Progenitor cell of endocrine pancreas (in vitro differentiated cells): Measurements from ENCODE around the gene SUN3. TPM values are rescaled to one million over a fixed set of nuclear protein-coding genes. Genes with fewer than 3 reads are reported as not detected.

Experiments
- DNase-seq: peaks from one replicate; pipeline ENCODE4 v3.0.0; 2021; ENCODE audit warnings: low spot score; ENCODE audit not compliant: unreplicated experiment
- H3K27ac Mint-ChIP-seq: 2 replicates; pipeline ENCODE4 v1.8.0; 2021; ENCODE audit warnings: mild to moderate bottlenecking, moderate library complexity, mixed read lengths
- H3K27me3 Mint-ChIP-seq: 2 replicates; pipeline ENCODE4 v1.8.0; 2021; ENCODE audit warnings: mixed read lengths
- H3K36me3 Mint-ChIP-seq: 2 replicates; pipeline ENCODE4 v1.8.0; 2022; ENCODE audit warnings: mixed read lengths; ENCODE audit not compliant: insufficient read depth
- H3K4me1 Mint-ChIP-seq: 2 replicates; pipeline ENCODE4 v1.8.0; 2021; ENCODE audit warnings: low read depth, mixed read lengths
- H3K4me3 Mint-ChIP-seq: 2 replicates; pipeline ENCODE4 v1.8.0; 2021; ENCODE audit warnings: low read depth, mild to moderate bottlenecking, moderate library complexity, mixed read lengths
- H3K9me3 Mint-ChIP-seq: 2 replicates; pipeline ENCODE4 v1.8.0; 2021; ENCODE audit warnings: low read depth, mixed read lengths
- CTCF ChIP-seq: fragments of 200-600 bp; sonication (generic); IDR thresholded peaks from one replicate; pipeline ENCODE4 v1.5.0; 2021; ENCODE audit warnings: antibody characterized with exemption, mild to moderate bottlenecking; ENCODE audit not compliant: unreplicated experiment
- long read RNA-seq: library from polyadenylated mRNA; unstranded; transcript quantifications from one replicate; pipeline ENCODE4 v2.0.0, GENCODE V29; 2020
- total RNA-seq: library from RNA; stranded (reverse); gene quantifications from 2 replicates; pipeline ENCODE4 v1.2.1, GENCODE V29; 2021

Gene SUN3
- total RNA-seq: not detected in 2 replicates
- long read RNA-seq: 0 reads

DNA sequence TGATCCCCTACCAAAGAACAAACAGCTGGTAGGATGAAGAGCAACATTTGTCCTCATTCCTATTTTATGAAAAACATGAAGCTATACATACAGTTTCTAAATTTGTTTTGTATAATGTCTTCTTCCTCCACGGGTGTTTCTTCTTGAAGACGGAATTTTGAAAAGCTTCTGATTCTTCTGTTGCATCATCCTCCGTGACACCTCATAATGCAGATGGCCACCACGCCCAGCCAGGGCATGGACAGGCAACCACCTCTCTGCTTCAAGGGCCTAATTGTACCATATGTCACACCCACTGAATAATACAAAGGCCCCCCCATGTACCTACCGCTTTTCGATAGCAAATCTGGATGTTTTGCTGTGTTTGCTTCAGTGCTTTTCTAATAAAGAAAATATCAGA lies at the start of gene SUN3:
Gene SUN3, minus strand, starts transcription at position 170 of the 400 bp plus-strand sequence. Its CDS starts 169 bp downstream, at position 1.
- H3K27ac Mint-ChIP-seq: no peak within 1 kb of the TSS
- DNase-seq: no peak
- no peaks in the 10 kb centered on the region for H3K36me3 Mint-ChIP-seq

GRCh38 chr7:48078470-48078869 lies 49.6 kb upstream of the SUN3 start:
- Mint-ChIP-seq H3K36me3 (no peaks in the 10 kb centered on the region), H3K27me3 (no peaks in the 10 kb centered on the region), H3K4me3 (no peak overlapping the region), H3K9me3 (no peaks in the 10 kb centered on the region), H3K27ac (no peak overlapping the region), H3K4me1 (peaks cover 4% of the 10 kb centered on the region)
- DNase-seq: no peak
- no peak for TF ChIP-seq CTCF

More for the DNA sequence above, at the start of gene SUN3:
- peaks cover 18% of the 10 kb centered on the region for H3K27me3 Mint-ChIP-seq
- peaks cover 6% of the 10 kb centered on the region for H3K9me3 Mint-ChIP-seq
- no peak for TF ChIP-seq CTCF
- H3K4me3 Mint-ChIP-seq: no peak within 1 kb of the TSS
- no peaks in the 10 kb centered on the region for H3K4me1 Mint-ChIP-seq

DNA sequence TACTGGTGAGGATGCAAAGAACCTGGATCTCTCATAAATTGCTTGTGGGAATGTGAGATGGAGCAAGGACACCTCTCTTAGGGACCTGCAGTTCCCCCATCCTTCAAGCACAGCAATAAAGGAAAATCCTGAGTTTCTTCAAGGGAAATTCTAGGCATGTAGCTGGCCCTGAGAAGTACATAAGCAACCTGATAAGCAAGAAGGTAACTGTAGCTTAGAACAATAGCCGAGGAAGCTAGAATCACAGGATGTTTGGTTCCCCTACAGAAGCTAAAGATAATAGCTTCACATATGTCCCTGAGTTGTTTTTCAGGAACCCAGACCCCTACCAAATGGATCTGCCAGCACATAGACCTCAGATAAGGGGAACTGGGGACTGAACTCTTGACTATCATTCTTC lies 48.5 kb upstream of the SUN3 start:
- no peak for DNase-seq
- H3K27ac Mint-ChIP-seq: no peak overlapping the region
- no peak overlapping the region for H3K4me3 Mint-ChIP-seq
- peaks cover 4% of the 10 kb centered on the region for H3K4me1 Mint-ChIP-seq
- no peaks in the 10 kb centered on the region for H3K36me3 Mint-ChIP-seq
- TF ChIP-seq CTCF: no peak
- H3K27me3 Mint-ChIP-seq: no peaks in the 10 kb centered on the region
- H3K9me3 Mint-ChIP-seq: peaks cover 5% of the 10 kb centered on the region

DNA sequence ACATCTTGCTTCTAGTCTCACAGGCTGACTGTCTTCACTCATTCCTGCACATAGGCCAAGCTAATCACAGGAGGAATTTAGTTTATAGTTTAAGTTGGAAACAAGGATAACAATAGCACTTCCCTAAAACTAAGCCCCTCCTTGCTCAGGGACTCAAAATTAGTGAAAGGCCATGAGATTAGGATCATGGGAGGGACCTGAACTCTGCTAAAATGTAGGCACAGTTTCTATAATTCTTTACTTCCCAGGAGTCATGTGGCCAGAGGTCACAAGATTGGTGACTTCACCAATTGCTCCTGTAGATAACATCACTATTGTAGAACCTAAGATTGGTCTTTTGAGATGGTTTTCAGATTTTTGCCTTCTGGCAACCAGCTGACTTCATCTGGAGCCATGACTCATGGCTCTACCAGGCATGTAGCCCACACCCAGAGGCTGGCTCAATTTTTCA lies 45.3 kb upstream of the SUN3 start:
- no peaks in the 10 kb centered on the region for H3K27me3 Mint-ChIP-seq
- no peak overlapping the region for H3K4me3 Mint-ChIP-seq
- no peak overlapping the region for H3K27ac Mint-ChIP-seq
- no peak for TF ChIP-seq CTCF
- H3K9me3 Mint-ChIP-seq: peaks cover 11% of the 10 kb centered on the region
- peaks cover 1% of the 10 kb centered on the region for H3K36me3 Mint-ChIP-seq
- no peak for DNase-seq
- no peaks in the 10 kb centered on the region for H3K4me1 Mint-ChIP-seq

DNA sequence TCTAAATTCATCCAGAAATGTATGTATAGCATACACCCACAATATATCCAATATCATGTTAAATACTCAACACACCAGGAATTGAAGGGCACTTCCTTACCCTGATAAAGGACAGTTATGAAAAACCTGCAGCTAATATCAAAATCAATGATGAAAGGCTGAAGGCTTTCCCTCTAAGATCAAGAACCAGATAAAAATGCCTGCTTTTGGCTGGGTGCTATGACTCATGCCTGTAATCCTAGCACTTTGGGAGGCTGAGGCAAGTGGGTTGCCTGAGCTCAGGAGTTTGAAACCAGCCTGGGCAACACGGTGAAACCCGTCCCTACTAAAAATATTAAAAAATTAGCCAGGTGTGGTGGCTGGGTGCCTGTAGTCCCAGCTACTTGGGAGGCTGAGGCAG lies 38.6 kb upstream of the SUN3 start:
- Mint-ChIP-seq H3K27me3 (no peaks in the 10 kb centered on the region), H3K27ac (no peak overlapping the region), H3K9me3 (peaks cover 16% of the 10 kb centered on the region), H3K4me1 (peaks cover 4% of the 10 kb centered on the region), H3K4me3 (no peak overlapping the region), H3K36me3 (peaks cover 1% of the 10 kb centered on the region)
- TF ChIP-seq CTCF: no peak
- no peak for DNase-seq
